Smooth muscle cell (in vitro differentiated cells): ENCODE measurements around the gene TPM1. TPM values are rescaled to one million over a fixed set of nuclear protein-coding genes. Genes with fewer than 3 reads are reported as not detected.

Experiments used
- DNase-seq: peaks from one replicate; lab custom pipeline; 2025; ENCODE audit not compliant: unreplicated experiment; lab: John Stamatoyannopoulos, UW
- H2AFZ ChIP-seq: fragments of 200-600 bp; sonication (generic); 2 replicates; pipeline ENCODE4 v1.6.0; 2016; ENCODE audit warnings: antibody characterized with exemption, low read depth, mild to moderate bottlenecking
- H3F3A ChIP-seq: fragments of 200-600 bp; sonication (generic); 2 replicates; pipeline ENCODE4 v1.6.0; 2017; ENCODE audit warnings: antibody characterized with exemption, low read depth
- H3K27ac ChIP-seq: fragments of 200-600 bp; sonication (generic); 2 replicates; pipeline ENCODE4 v1.5.1; 2016; ENCODE audit warnings: low read depth, mild to moderate bottlenecking
- H3K27me3 ChIP-seq: fragments of 200-600 bp; sonication (generic); 2 replicates; pipeline ENCODE4 v1.6.1; 2016; ENCODE audit warnings: low read depth, mild to moderate bottlenecking
- H3K36me3 ChIP-seq: fragments of 200-600 bp; sonication (generic); 2 replicates; pipeline ENCODE4 v1.5.1; 2016; ENCODE audit warnings: low read depth
- H3K4me1 ChIP-seq: fragments of 200-600 bp; sonication (generic); 2 replicates; pipeline ENCODE4 v1.5.1; 2016; ENCODE audit warnings: low read depth
- H3K4me2 ChIP-seq: fragments of 200-600 bp; sonication (generic); 2 replicates; pipeline ENCODE4 v1.6.0; 2016; ENCODE audit warnings: mild to moderate bottlenecking
- H3K4me3 ChIP-seq: fragments of 200-600 bp; sonication (generic); 2 replicates; pipeline ENCODE4 v1.5.1; 2016; ENCODE audit warnings: mild to moderate bottlenecking
- H3K79me2 ChIP-seq: fragments of 200-600 bp; sonication (generic); 2 replicates; pipeline ENCODE4 v1.6.0; 2016; ENCODE audit warnings: low read depth, mild to moderate bottlenecking
- H3K9ac ChIP-seq: fragments of 200-600 bp; sonication (generic); 2 replicates; pipeline ENCODE4 v1.6.0; 2016; ENCODE audit warnings: low read depth
- H3K9me3 ChIP-seq: fragments of 200-600 bp; sonication (generic); replicated peaks from 2 replicates; pipeline ENCODE4 v1.5.1; 2016; ENCODE audit warnings: low read depth
- H4K20me1 ChIP-seq: fragments of 200-600 bp; sonication (generic); 2 replicates; pipeline ENCODE4 v1.6.0; 2016; ENCODE audit warnings: low read depth
- CTCF ChIP-seq: fragments of 200-600 bp; sonication (generic); IDR thresholded peaks from 2 replicates; pipeline ENCODE4 v1.5.1; 2017; ENCODE audit warnings: borderline replicate concordance, mild to moderate bottlenecking, antibody characterized with exemption; ENCODE audit not compliant: insufficient read depth, poor library complexity, severe bottlenecking
- WGBS: methylation state at CpG from one replicate; pipeline ENCODE4 v1.1.7; 2016; ENCODE audit warnings: low lambda C conversion rate; 5-methylcytosine and 5-hydroxymethylcytosine counted together
- polyA plus RNA-seq: library from polyadenylated mRNA; unstranded; fragments of >200 nt; fragmentation: Nextera tagmentation; extraction: Ambion mirVana; gene quantifications from 2 replicates; pipeline ENCODE4 v1.2.1, GENCODE V29; 2016
- total RNA-seq: library from RNA; depleted of rRNA; stranded (reverse); fragments of >200 nt; gene quantifications from 2 replicates; pipeline ENCODE4 v1.2.3, GENCODE V29; 2014

Gene TPM1
- total and polyA plus RNA-seq, 2 experiments from 2014 or later: 1,694 to 1,915 TPM

DNA sequence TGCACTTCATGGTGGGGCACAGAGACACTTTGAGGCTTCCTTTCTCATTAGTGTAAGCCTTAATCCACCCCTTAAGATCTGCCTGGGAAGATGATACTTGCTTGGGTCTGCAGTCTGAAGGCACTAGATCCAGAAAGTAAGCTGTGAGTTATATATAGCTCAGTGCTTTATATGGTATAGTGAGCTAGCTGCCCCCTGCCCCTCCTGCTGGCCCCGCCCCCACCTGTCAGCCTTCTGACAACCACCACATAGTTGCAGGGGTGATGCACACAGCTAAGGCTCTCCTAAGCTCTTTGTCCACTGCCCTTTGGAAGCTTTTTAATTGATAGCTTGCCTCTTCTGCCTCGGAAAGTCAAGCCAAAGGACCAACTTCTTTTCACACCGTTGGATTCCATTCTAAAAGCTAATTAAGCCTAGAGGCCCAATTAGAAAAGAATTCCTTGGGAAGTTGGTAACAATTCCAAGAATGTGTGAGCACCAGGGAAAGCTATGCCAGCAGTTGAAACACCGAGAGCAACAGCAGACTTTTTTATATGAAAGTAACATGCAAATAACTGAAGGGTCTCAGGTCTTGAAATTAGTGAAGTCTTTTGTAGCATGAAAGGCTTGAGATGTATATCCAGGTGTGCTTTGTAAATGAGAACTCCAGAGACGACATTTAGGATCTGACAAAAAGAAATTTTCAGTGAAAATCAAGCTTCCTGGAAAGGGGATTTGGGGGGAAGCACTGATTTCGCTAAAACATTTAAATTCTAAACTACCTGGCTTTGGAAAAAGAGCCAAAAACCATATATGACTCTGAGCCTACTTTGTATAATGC lies 2.3 kb downstream of the TPM1 start:
- peaks cover 67% of the 10 kb centered on the region for H3F3A ChIP-seq
- H3K9me3 ChIP-seq: no peaks in the 10 kb centered on the region
- WGBS: 6% methylated on average over 6 of the region's 6 CpGs
- H2AFZ ChIP-seq: no peak overlapping the region
- peak overlapping the region; percentile 80 for H3K27ac ChIP-seq
- no peaks in the 10 kb centered on the region for H3K36me3 ChIP-seq
- H3K79me2 ChIP-seq: peaks cover 64% of the 10 kb centered on the region
- TF ChIP-seq CTCF: no peak
- H3K9ac ChIP-seq: peak overlapping the region; percentile 81
- no peak for DNase-seq
- H3K27me3 ChIP-seq: no peaks in the 10 kb centered on the region
- H3K4me1 ChIP-seq: peaks cover 53% of the 10 kb centered on the region
- H3K4me3 ChIP-seq: peak overlapping the region; percentile 85
- H4K20me1 ChIP-seq: peaks cover 73% of the 10 kb centered on the region
- H3K4me2 ChIP-seq: peak overlapping the region; percentile 96

GRCh38 chr15:63045465-63045840 lies 2.9 kb downstream of the TPM1 start:
- Histone ChIP-seq H3K27ac (peak overlapping the region; percentile 80), H4K20me1 (peaks cover 79% of the 10 kb centered on the region)
- WGBS: 11% methylated on average over 3 of the region's 3 CpGs

GRCh38 chr15:63045879-63046278 lies 3.3 kb downstream of the TPM1 start:
- Histone ChIP-seq H3K4me2 (peak overlapping the region; percentile 96), H3K4me1 (peaks cover 63% of the 10 kb centered on the region), H3K27me3 (no peaks in the 10 kb centered on the region), H3K9ac (peak overlapping the region; percentile 81), H3K4me3 (peak overlapping the region; percentile 85), H3F3A (peaks cover 71% of the 10 kb centered on the region), H3K27ac (peak overlapping the region; percentile 80), H4K20me1 (peaks cover 84% of the 10 kb centered on the region), H3K79me2 (peaks cover 68% of the 10 kb centered on the region), H3K36me3 (no peaks in the 10 kb centered on the region), H3K9me3 (no peaks in the 10 kb centered on the region), H2AFZ (no peak overlapping the region)
- WGBS: 43% methylated on average over 3 of the region's 3 CpGs
- TF ChIP-seq CTCF: no peak
- no peak for DNase-seq

More at GRCh38 chr15:63045465-63045840, 2.9 kb downstream of the TPM1 start:
- Histone ChIP-seq H3K4me2 (peak overlapping the region; percentile 96), H3F3A (peaks cover 69% of the 10 kb centered on the region), H3K9me3 (no peaks in the 10 kb centered on the region), H3K79me2 (peaks cover 68% of the 10 kb centered on the region), H3K36me3 (no peaks in the 10 kb centered on the region), H2AFZ (no peak overlapping the region), H3K9ac (peak overlapping the region; percentile 81), H3K4me1 (peaks cover 59% of the 10 kb centered on the region), H3K27me3 (no peaks in the 10 kb centered on the region), H3K4me3 (peak overlapping the region; percentile 85)
- DNase-seq: no peak
- no peak for TF ChIP-seq CTCF
